ENCODE measurements around the gene UNC93A.
"Not testable (repeated sequence)": the region's sequence is repeated elsewhere in the genome, so short reads cannot be mapped to it uniquely, and the experiment has no call there.

Gene UNC93A

DNA sequence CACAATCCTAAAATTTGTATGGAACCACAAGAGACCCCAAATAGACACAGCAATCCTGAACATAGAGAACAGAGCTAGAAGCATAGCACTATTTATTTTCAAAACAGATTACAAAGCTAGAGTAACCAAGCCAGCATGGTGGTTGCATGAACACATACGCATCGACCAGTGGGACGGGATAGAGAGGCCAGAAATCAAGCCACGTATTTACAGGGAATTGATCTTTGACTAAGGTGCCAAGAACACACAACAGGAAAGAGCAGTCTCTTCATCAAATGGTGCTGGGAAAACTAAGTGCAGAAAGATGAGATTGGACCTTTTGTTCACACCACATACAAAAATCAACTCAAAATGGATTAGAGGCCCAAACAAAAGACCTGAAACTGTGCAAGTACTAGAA, 54.8 kb downstream of the UNC93A start:
- no peak for DNase-seq

DNA sequence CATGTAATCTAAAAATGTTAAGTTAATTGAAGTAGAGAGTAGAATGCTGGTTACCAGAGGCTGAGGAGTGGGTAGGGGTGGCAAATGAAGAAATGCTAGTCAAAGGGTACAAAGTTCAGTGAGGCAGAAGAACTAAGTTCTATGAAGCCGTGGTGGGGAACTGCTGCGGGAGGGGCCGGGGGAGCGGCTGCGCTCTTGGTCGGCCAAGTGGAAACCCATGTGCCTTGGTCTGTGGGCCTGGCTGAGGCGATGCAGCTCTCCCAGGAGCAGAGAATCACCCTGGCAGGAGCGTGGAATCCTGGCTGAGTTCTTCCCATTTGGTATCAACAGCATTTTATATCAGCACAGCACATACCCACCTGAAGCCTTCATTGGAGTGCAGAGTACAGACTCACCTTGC, 56.1 kb downstream of the UNC93A start:
- no peak for DNase-seq

DNA sequence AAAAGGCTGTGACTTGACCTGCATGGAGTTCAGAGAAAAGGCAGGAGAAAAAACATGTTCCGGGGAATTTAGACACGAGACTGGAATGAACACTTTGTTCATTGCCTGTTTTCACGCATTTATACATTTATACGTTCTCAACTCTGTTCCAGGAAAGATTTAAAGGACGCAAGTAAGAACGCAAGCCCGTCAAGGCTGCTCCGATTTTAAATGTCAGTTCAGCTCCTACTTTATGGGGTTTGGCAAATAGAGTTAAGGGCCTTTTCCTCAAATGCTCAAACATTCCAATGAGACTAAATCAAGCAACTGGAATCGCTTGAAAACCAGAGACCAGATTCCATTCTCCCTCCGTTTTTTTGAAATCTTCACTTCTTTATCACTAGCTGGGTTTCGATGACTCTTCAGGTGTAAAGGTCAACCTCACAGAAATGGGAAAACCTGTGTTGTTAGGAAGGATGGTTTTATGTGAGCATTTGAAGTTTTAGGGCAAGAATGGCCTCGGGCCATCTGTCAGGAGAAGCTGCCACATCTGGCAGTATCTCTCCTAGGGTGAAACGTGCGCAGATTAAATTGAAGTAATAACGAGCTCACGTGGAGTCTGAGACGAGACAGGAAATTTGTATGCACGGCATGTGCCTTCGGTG, 58.6 kb downstream of the UNC93A start:
- no peak for DNase-seq

DNA sequence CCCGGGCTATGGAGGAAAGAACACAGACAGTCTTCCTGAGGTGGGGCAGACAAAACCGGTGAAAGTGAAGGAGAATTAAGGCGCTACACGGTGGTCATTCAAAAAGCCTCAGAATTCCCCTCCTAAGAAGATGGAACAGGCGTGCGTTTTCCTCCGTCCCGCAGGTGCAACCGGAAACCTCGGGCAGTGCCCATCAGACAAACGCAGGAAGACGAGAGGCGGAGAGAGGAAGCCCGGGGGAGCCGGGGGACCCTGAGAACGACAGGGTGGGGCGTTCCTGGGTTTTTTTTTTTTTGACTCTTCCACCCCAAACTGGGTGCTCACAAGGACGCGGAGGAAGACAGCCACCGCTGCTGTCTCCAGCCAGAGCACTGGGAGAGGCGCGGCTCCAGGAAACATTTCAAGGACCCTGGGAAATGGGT, 59.2 kb downstream of the UNC93A start:
- no peak for DNase-seq

DNA sequence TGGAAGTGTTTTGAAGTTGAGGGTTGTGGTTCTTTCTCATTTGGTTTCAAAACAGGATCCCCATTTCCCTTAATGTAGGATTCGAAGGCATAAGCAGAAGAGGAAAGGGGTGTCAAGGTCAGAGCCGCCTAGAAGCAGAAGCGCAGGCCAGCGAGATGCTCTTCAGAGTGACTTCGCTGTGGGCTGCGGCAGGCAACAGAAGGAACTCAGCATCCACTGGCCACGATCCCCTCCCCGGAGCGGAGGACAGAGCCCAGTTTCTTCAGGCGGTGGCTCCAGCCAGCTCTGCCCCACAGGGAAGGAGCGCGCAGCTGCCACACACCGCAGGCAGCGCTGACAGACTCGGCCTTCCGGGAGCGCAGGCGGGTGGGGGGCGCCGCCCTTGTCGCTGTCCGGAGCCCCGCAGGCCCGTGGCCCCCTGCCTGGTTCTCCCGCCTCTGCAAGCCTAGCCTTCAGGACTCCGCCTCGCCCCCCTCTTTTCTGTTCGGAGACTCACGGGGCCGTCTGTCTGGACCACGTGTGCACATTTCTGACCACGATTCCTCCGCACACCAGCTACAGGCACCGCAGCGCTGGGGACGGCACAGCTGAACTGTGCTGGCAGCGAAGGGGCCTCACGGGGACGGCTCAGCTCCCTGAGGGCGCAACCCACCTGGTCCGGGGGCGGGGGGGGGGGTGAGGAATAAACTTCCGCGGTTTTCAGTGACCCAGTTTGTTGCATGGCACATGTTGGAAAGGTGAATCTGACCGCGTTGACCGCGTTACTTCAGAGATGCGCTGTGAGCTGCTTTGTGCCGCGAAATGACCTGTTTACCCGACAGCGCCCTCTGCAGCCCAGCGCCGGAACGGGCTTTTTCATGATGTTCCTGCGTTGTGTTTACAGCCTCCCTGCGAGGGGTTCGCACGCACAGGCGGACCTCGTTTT, 59.9 kb downstream of the UNC93A start:
- DNase-seq, result peak; percentile 56

DNA sequence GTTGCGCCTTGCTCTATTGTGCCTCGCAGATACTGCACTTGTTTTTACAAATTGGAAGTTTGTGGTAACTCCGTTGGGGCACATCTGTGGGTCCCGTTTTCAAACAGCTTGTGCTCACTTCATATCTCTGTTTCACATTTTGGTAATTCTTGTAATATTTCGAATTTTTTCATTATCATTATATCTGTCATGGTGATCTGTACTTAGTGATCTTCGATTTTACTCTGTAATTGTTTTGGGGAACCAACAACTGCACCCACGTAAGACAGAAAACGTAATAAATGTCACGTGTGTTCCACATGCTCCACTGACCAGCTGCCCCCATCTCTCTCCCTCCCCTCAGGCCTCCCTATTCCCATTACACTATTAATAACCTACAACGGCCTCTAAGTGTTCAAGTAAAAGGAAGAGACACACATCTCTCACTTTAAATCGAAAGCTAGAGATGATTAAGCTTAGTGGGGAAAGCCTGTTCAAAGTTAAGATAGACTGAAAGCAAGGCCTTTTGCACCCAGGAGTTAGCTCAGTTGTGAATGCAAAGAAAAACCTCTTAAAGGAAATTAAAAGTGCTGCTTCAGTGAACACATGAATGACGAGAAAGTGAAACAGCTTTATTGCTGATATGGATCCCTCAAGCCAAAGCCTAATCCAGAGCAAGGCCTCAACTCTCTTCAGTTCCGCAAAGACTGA, 60.7 kb downstream of the UNC93A start:
- no peak for DNase-seq

DNA sequence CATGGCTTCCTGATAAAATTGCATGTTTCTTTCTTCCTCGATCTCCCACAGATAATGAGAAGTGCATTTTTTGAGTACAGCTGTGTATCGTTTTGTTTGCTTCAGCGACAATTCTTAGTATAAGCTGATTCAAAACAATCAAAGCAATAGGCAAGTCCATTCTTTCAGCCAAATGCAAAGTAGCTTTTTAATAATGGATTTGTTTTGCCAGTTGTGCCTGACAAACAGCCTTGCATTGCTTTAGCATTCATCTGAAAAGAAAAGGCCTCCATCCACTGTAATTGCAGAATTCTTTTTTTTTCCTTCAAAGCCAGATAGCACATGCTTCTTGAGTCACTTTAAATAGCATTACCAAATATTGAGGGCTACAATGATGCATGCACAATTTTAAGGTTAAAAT, 65.8 kb downstream of the UNC93A start:
- no peak for DNase-seq

DNA sequence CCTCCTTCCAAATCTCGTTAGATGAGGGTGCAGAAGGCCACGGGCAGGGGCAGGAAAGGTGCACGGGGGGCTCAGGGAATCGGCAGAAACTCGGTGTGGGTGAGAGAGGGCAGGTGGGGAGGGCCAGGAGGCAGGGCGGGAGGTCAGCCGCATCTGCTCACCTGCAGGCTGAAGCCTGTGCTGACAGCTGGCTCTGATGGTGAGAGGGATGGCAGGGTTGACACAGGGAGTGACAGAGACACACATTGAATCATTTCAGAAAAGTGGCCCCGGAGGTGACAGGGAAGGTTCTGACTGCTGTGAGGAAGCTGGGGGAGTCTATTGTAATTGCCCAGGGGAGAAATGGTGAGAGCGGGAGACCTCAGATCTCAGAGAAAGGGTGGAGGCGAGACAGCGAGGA, 67.3 kb downstream of the UNC93A start:
- DNase-seq, result not testable (repeated sequence)

DNA sequence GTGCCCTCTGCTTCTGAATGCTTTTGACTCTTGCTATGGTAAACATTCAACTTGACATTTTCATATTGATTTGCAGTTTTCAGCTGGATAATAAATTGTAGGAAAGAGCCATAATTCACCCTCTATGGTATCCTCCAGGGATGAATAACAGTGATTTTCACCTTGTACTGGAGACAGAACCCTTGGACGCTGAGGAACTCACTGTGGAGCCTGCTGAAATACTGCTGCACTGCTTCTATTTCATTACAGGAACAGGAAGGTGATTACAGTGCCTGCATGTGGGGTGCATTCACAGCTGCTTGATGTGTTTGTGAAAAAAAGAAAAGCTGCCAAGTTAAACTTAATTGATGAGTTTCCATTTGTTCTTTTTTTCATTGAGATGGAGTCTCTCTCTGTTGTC, 70.1 kb downstream of the UNC93A start:
- not testable (repeated sequence) for DNase-seq

Data from AML-193 (cell line).